NCI-H524 (cell line): ENCODE measurements around the gene GALNTL6.

Experiments
- DNase-seq, 2 experiments: peaks; one replicate each; lab custom pipeline; 2025; lab: John Stamatoyannopoulos, UW

Gene GALNTL6

DNA sequence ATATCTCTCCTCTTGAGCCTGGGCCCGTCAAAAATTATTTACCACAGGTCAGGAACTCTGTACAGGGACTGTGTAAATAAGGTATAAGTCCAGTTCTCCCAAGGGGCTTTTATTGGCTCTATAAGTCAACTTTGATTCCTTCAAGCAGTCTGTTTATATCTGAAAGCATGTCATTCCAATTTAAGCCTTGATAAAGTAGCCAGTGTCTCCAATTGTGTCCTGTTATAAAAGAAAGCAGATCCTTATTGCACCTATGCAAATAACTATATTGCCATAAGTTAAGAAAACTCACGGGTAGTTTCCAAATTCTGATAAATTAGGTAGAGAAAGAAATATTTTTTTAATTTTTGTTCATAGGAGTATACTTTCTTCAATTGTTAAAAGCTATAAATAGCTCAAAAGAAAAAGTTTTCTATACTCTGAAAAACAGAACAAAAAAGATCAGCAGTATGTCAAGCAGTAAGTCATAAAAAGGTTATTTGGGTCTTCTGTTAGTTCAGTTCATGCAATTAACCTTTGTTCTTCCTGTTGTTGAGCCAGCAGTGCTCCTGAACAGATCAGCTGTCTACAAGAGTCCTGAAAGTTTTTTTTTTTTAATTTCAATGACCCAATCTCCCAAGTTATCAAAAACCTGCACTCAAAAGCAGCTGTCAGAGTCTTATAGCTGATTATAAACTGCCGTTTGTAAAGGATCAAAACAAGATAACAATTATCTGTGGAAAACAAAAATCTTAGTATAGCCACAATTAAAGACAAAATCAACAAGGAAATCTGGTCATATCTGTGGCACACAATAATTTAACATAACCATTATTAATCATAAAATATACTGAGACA is 1177.0 kb downstream of the GALNTL6 start:
- no peak for DNase-seq

DNA sequence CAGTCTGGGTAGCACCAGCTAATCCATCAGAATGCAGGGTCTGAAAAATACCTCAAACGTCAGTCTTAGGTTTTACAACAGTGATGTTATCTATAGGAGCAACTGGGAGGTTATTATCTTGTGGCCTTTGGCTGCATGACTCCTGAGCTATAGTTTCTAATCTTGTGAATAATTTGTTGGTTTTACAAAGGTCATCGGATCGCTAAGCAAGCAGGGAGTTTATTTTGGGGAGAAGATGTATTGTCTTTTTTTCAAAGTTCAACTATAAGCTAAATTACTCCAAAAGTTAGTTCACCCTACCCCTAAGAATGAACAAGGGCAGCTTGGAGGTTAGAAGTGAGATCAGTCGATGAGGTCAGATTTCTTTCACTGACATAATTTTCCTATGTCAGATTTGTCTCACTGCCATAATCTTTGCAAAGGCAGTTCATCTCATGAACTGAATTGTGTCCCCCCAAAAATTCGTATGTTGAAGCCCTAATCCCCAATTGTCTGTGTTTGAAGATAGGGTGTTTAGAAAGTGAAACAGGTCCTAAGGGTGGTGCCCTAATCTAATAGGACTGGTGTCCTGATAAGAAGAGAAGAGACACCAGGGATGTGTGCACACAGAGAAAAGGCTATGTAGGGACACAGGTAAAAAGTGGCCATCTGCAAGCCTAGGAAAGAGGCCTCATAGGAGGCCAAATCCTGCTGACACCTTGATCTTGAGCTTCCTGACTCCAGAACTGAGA is 1179.6 kb downstream of the GALNTL6 start:
- DNase-seq: no peak

DNA sequence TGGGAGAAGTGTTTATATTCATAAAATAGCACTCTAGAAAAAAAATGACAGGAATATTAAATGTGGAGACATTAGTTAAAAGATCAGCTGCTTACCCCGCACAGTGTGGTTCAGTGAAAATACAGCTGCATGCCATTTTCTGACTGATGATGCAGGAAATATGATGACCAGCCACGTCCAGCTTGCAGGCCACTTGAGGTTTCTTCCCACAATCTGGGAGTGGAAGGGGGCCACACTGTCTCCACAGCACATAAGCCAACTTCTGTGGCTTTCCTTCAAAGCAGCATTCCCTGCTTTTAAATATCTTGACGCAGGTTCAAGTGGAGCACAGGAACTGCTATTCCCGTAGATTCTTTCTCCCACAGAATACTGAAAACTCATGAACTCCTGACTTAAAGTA is 1182.0 kb downstream of the GALNTL6 start:
- DNase-seq: no peak

DNA sequence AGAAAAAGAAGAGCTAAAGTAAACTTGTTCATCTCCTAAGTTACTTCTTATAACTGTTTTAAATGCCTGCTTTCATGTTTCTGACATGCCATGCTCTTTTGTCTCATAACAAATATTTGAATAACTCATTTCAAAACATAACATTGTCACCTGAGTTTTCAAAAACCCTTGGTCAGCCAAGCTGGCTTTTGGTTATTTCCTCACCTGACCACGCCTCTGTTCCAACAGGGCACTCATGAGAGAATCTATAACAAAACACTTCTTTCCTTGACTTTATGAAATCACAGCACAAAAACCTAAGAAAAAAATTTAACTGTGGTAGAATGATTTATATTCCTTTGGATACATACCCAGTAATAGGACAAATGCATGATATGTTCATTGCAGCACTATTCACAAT is 1182.5 kb downstream of the GALNTL6 start:
- DNase-seq: no peak

DNA sequence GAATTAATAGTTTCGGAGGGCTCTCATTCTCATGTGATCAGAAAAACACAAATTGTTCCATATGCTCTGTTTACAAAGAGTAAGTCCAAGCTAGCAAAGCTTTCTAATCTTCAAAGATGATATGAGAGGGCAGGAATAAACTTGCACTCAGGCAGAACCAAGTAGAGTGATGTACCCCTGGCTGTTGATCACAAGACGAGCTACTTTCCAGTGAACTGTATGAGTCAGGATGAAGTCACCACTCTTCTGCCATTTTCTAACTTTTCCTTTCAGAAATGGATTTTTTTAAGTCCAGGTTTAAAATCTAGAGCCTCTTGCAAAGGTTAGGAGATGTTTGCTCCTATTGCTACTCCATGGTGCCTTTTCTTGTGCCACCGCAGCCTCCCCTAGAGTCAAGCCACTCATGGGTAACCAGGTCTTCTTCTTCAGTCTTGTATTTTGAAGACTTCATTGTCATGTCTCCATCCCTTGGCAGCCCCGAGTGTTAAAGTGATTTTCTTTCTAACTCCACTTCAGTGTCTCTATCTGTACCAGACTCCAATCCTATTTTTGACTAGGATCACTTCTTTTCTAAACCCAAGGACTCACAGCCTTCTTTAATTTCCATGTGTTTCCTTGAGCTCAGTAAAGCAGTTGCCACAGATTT is 1183.5 kb downstream of the GALNTL6 start:
- DNase-seq: no peak

DNA sequence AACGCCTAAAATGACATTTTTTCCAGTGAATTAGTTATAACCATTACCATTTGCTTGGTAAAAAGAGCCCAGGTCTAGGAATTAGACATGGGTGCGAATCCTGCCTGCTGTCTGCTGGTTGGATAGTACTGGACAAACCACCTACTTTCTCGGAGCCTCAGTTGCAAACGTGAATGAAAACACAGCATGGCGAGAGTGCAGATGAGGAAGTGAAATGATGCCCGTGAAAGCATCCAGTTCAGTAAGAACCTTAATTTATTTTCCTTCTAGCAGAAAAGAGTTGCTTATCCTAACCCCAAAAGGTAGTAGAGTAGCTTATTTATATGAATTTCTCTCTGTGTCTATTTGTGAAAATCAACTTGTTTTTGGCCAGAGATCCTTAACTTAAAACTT is 1184.0 kb downstream of the GALNTL6 start:
- no peak for DNase-seq

DNA sequence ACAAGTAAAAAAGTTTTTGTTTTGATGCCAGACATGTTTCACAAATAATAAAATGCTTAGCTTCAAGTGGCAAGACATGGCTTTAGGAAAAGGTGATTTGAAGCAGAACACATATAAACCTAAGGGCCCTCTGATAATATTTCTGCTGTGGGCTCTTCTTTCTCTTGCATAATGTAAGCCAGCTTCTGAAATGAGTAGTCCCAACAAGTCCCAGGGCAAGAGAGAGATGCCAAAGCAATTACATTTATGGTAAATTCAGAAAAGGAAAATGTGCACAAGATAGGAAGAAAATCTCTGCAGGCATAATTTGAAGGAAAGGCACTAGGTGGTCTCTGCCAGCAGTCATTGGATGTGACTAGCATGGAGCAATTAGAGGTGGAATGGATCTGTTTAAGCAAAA is 1184.7 kb downstream of the GALNTL6 start:
- no peak for DNase-seq

DNA sequence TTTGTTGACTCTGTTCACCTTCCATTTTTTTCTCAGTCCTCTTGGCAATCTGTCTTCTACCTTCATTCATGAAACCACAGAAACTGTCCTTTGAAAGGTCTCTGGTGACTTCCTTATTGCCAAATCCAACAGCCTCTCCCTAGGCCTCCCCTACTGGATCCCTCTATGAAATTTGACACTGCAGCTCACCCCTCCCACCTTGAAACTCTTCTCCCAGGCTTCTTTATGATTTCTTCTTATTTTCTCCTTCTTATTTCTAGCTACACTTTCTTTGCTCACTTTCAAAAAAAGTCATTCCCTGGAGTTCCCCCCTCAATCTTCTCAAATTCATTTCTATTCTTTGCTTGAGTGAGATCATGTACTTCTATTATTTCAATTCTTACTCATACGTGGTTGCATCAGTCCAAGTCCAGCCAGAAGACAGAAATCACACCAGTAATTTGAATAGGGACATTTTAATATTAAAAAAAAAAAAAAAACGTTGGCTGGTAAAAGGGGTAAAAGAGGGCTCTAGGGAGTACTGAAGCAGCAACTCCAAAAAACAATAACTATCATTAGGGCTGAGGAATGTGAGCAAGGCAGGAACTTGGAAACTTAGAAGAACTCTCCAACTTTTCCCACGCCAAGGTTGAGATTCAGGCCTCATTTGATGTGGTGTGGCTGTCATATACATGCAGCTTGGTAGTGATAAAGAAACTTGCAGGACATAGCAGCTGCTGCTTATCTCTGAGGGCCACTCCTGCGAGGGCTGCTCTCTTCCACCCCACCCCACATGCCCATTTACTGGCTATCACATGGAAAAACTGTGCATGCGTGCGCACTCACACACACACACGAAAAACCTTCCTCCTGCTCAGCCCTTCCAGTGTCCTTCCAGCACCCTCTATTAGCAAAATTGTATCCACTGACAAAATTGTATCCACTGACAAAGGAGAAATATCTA is 1185.6 kb downstream of the GALNTL6 start:
- no peak for DNase-seq

DNA sequence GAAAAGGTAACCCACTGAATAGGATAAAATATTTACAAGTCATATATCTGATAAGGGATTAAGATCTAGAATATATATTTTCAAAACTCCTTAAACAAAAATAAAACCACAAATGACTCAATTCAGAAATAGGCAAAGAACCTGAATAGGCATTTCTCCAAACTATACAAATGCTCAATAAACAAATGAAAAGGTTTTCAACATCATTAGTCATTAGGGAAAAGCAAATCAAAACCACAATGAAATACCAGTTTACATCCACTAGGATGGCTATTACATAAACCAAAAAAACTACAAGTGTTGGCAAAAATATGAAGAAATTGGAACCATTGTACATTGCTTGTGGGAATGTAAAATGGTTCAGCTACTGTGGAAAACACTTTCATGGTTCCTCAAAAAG is 1188.4 kb downstream of the GALNTL6 start:
- DNase-seq: no peak

DNA sequence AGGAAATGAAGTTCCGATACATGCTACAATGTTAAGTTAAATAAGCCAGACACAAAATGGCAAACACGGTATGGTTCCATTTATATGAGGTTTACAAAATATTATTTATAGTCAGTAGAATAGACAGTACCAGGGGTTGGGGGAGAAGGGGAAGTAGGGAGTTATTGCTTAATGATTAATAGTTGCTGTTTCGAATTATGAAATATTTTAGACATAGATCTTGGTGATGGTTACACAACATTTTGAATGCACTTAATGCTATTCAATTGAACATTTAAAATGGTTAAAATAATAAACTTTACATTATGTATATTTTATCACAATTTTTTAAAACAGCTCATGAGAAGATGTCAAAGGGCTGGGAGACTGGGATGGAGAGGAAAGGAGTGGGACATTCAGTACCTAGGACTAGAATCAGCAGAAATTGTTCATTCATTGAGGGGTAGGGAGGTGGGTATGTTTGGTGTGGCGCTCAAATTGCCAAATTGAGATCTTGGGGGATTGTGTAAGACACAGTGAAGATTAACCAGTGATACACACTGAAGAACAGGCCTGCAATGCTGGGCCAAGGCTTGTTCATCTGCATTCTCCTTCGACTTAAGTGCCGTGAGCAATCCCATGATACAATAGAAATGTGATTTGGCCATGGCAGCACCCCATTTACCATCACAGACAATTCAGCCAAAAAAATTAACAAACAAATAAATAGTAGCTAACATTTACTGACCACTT is 1189.8 kb downstream of the GALNTL6 start:
- DNase-seq: no peak

DNA sequence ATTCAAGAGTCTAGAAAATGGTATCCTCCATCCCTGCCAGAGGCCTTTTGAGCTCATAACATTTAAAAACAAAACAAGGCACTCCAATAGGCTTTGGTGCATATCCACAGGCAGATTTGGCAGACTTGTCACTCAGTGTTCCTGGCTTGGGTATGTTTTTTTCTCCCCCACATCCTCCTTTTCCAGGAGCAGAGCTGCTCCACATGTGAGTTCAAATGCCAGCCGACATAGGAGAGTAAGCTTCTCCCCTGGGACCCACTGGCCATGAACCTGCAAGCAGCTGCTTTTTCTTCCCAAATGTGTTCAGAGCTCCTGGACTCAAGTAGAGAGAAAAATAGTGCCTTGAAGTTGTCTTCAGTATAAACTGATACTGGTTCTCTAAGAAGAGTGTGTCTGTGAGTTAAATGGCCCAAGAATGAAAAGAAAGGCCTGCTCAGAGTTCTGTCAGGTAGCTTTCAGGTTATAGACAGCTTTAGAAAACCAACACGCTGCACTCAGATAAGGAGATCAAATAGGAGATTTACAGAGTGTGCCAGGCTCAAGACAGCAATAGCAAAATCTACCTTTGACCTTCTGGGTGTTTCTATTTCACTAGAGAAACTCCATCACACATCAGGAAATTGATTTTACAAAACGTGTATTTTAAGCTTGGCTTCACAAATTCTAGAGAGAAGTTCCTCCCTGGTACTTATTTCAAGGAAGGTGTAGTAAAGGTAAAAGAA is 1192.9 kb downstream of the GALNTL6 start:
- peak; percentile 34 to 74 for DNase-seq

DNA sequence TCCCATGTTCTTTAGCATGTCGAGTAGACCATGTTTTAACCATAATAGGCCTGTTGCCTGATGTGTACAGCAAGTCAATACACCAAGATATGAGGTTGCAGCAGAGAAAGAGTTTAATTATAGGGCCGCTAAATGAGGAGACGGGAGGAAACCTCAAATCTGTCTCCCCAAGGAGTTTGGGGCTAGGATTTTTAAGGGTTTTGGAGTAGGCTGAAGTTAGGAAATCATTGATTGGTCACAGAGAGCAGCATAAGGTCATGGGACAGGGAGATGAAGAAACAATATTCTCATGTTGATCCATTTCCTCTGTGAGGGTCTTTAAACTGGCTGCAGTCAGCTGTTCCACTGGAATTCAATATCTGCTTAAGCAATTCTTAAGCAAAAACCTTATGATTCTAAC is 1195.2 kb downstream of the GALNTL6 start:
- no peak for DNase-seq

DNA sequence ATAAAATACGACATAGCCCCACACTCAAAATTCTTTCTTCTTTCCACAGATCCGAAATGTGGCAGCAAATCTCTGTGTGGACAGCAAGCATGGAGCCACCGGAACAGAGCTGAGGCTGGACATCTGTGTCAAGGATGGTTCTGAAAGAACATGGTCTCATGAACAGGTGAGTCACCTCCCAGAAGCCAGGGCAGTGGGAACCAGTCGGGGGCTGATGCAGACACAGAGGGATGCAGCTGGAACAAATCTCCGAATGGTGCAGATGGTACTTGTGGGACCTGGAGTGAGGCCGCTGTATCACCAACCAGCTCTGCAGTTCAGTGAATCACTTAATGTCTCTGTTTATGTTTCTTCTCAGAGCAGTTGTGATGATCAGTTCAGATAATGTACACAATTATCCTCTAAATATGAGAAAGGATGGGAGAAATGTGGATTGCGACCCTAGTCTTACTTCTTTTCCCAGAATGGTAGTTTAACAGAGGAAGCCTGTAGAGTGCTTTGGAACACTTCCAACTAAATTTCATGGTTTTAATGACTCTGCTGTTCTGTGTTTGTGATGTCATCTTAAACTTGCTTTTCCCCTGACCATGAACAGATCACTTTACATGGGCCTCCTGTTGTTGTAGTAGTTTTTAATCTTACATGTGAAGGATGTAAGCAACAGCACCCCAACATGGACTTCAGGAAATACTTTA is 1196.1 kb downstream of the GALNTL6 start:
- DNase-seq: no peak

DNA sequence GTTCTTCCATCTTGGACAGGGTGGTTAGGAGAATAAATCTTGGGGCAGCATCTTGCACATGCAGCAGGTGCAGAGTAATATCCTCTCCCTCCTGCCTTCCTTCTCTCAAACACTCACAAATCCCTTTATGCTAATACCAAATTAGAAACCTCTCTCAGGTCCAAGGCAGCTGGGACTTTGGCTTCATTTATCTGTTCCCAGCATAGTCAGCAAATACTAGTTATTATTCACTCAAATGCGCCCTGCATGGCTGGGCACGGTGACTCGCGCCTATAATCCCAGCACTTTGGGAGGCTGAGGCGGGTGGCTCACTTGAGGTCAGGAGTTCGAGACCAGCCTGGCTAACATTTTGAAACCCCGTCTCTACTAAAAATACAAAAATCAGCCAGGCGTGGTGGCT is 1199.4 kb downstream of the GALNTL6 start:
- DNase-seq: peak in 1 of 2 experiments; percentile 48

DNA sequence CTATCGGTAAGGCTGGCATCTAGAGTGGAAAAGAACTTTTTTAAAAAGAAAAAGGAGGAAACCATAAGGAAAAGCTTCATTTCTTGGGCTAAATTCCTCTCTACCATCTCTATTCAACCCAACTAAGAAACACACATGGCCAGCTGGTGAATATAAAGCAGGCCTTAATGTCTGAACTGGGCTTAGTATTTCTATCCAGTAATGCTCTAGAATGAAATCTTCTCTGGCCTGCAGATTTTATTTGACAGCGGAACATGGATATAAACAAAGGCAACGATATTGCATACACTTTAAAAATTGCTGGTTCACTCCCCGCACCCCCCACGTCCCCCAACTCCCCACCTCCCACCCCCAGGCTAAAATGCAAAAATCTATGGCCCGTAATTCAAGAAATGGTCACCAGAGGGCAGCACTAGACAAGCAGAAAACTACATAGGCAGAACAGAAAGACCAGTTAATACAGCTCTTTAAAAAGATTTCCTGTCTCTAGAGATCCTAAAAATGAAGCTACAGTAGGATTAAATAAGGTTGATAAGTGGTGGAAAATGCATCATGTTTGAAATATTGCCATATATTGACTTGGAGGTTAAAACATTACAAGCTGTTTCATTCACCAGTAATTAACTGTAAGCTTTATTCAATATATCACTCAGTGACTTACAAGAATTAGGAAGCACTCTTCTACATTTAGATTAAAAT is 1200.2 kb downstream of the GALNTL6 start:
- DNase-seq: peak in 1 of 2 experiments; percentile 11

DNA sequence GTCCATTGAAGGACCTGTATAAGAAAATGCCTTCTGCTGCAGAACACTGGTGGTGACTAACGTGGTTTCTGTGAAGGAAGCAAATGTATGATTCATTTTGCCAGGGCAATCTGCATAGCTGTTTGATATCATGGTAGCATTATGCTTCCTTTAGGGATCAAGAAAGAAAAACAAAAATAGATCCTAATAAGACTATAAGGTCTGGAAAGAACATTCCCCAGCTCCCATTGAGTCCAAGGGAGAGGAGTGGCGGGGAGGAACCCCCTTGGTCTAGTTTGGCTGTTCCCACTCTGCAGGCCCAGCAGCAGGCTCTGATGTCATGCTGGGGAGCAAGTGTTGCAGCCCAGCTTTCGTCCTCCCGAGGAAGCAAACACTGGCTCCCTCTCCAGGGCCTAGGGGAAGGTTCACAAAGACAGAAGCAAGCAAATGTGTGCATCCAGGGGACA is 1200.9 kb downstream of the GALNTL6 start:
- DNase-seq: peak in 1 of 2 experiments; percentile 21

DNA sequence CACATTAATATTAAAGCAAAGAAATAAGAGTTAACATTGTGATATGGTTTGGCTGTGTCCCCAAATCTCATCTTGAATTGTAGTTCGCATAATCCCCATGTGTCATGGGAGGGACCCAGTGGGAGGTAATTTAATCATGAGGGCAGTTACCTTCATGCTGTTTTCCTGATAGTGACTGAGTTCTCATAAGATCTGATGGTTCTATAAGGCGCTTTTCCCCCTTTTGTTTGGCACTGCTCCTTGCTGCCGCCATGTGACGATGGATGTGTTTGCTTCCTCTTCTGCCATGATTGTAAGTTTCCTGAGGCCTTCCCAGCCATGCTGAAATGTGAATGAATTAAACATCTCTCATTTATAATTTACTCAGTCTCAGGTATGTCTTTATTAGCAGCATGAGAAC is 1201.6 kb downstream of the GALNTL6 start:
- no peak for DNase-seq

DNA sequence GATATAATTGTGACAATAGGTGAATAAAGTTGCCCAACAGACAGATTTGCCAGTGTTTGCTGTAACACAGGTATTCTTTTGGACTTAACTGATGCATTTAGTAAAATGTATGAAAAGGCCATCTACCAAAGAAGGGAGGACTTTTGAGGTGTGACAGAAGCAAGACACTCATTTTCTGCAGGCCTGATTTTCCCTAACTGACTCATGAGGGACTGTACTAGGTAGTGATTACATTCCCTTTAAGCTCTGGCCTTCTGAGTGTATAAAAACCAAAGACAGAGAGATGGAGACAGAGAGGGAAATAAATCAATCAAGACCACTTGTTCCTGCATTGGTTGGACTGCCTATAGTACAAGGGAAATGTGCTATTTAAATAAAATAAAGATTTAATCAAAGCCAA is 1204.6 kb downstream of the GALNTL6 start:
- no peak for DNase-seq

DNA sequence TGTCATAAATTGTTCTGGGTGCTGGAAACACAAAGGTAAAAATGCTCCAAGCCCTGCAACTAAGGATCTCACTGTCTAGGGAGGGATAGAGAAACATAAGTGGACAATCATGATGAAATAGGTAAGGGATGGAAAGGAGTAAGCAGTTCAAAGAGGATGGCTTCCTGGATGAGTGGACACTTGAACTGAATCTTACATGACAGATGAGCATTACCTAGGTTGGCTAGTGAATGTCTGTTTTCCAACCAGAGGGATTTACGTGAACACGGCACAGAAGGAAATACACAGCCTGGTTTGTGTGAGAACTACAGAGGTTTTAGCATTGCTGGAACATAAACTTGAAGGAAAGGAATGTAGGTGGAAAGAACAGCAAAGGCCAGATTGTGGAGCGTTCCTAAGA is 1205.2 kb downstream of the GALNTL6 start:
- no peak for DNase-seq
